ENCODE measurements around the gene ELMO1.

The ELMO1 gene

DNA sequence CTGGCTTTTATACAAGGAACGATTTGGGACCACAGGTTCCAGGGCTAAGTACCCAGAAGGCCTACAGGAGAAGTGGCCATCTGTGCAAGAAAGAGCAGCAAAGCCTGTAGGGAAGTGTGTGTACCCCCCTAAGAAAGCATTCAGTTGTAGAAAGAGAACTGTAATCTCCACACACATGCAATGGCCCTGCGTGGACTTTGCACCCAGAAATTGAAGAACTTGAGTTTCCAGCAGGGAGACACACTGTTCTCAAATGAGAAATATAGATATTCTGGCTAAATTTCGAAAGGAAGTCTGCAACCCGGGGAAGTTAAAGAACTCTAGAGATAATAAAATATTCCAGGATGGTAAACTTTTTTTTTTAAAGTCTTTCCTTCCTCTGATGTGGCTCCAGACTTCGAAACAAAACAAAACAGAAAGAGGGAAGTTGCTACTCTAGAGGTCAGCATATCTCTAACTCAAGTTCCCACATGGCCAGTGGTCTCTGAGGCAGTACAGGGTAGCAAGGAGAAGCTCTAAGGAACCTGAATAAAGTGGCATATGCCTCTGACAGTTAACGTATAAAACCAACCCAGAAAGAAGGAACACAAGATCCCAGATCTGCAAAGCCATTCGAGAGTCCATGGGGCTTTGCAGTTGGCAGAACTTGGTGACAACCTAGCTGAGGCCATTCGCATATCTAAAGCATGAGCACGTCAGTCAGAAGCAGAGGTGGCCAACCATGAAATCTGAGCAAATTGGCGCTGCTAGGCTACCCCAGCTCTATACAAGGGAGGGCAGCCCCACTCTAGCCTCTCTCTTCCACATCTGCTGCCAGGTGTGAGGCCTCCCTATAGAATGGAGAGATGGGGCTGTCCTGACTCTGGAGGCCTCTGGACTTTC lies 56.6 kb downstream of the ELMO1 start:
- Histone ChIP-seq H3K27me3 (ENCODE audit: insufficient read depth, low read length) (no peaks in the 10 kb centered on the region), H3K4me3 (ENCODE audit: low read depth, low read length) (no peak overlapping the region), H3K79me2 (ENCODE audit: control insufficient read depth, insufficient read depth, low read length, unreplicated experiment) (no peaks in the 10 kb centered on the region), H3K36me3 (ENCODE audit: insufficient read depth, low read length) (no peaks in the 10 kb centered on the region), H2AFZ (ENCODE audit: low read length, unreplicated experiment) (no peak overlapping the region), H3K4me1 (ENCODE audit: control insufficient read depth, insufficient read depth, low read length, unreplicated experiment) (no peaks in the 10 kb centered on the region), H3K27ac (ENCODE audit: low read depth, low read length) (no peak overlapping the region)

GRCh38 chr7:37390114-37390513 lies 58.5 kb downstream of the ELMO1 start:
- no peaks in the 10 kb centered on the region for H3K27me3 ChIP-seq (ENCODE audit: insufficient read depth, low read length)
- H3K4me1 ChIP-seq (ENCODE audit: control insufficient read depth, insufficient read depth, low read length, unreplicated experiment), result no peaks in the 10 kb centered on the region
- H3K36me3 ChIP-seq (ENCODE audit: insufficient read depth, low read length), result no peaks in the 10 kb centered on the region
- H3K4me3 ChIP-seq (ENCODE audit: low read depth, low read length), result no peak overlapping the region
- H3K79me2 ChIP-seq (ENCODE audit: control insufficient read depth, insufficient read depth, low read length, unreplicated experiment), result no peaks in the 10 kb centered on the region
- no peak overlapping the region for H3K27ac ChIP-seq (ENCODE audit: low read depth, low read length)
- H2AFZ ChIP-seq (ENCODE audit: low read length, unreplicated experiment), result no peak overlapping the region

DNA sequence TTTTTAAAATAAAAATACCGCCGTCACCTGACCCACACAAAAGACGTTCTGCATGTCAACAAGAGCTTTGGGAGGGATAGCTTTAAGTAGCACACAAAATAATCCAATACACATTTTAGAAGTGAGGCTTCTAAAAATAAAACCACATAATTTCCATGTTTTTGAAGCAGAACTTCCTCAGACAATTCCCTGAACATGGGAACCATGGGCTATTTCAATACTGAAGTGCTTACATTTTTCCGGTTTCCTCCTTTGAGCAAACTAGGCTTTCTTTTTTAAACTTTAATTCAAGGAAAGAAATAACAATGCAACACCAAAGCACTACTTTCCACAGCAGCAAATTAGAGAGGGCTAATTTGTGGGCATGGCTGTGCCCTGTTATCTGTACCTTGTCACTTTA lies 59.9 kb downstream of the ELMO1 start:
- Histone ChIP-seq H3K27me3 (ENCODE audit: insufficient read depth, low read length) (no peaks in the 10 kb centered on the region), H3K27ac (ENCODE audit: low read depth, low read length) (no peak overlapping the region), H2AFZ (ENCODE audit: low read length, unreplicated experiment) (no peak overlapping the region), H3K79me2 (ENCODE audit: control insufficient read depth, insufficient read depth, low read length, unreplicated experiment) (no peaks in the 10 kb centered on the region), H3K36me3 (ENCODE audit: insufficient read depth, low read length) (no peaks in the 10 kb centered on the region), H3K4me1 (ENCODE audit: control insufficient read depth, insufficient read depth, low read length, unreplicated experiment) (no peaks in the 10 kb centered on the region), H3K4me3 (ENCODE audit: low read depth, low read length) (no peak overlapping the region)

DNA sequence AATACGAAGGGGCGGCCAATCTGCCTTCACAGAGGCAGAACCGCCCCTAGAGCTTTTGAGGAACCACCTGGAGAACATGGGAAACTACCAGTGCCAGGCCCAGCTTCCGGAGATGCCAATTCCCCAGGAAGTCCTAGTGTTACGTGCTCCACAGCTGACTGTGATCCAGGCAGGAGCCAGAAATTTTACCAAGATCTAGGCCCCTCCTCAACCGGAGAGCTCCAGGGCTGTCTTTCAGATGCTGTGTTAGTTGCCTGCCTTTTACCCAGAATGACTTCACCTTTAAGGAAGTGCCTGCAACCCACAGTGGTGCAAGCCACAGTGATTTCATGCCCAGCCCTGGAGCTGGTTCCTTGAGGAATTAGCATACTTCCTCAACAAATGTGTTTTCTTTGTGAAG lies 62.9 kb downstream of the ELMO1 start:
- no peaks in the 10 kb centered on the region for H3K4me1 ChIP-seq (ENCODE audit: control insufficient read depth, insufficient read depth, low read length, unreplicated experiment)
- no peak overlapping the region for H3K4me3 ChIP-seq (ENCODE audit: low read depth, low read length)
- H3K79me2 ChIP-seq (ENCODE audit: control insufficient read depth, insufficient read depth, low read length, unreplicated experiment), result no peaks in the 10 kb centered on the region
- no peaks in the 10 kb centered on the region for H3K36me3 ChIP-seq (ENCODE audit: insufficient read depth, low read length)
- no peaks in the 10 kb centered on the region for H3K27me3 ChIP-seq (ENCODE audit: insufficient read depth, low read length)
- no peak overlapping the region for H3K27ac ChIP-seq (ENCODE audit: low read depth, low read length)
- no peak overlapping the region for H2AFZ ChIP-seq (ENCODE audit: low read length, unreplicated experiment)

DNA sequence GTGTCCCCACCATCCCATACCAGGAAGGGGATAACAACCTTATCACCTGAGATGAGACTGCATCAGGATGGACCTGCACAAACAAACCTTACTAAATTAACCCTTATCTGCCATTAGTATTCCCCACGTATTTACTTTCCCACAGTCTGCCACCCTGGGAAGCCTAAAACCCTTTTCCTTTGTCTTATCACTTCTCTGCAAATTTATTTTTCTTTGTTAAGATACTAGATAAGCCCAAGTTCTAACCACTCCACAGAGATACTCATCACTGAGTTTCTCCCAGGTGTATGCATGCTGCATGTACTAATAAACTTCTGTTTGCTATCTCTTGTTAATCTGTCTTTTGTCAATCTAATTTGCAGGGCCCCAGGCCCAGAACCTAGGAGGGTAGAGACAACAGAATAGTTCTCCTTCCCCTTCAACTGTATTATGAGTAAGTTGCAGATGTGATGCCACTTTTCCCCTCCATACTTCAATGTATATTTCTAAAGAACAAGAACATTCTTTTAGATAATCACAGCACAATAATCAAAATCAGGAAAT lies 66.0 kb downstream of the ELMO1 start:
- H3K27ac ChIP-seq (ENCODE audit: low read depth, low read length), result no peak overlapping the region
- no peaks in the 10 kb centered on the region for H3K36me3 ChIP-seq (ENCODE audit: insufficient read depth, low read length)
- no peak overlapping the region for H2AFZ ChIP-seq (ENCODE audit: low read length, unreplicated experiment)
- no peaks in the 10 kb centered on the region for H3K79me2 ChIP-seq (ENCODE audit: control insufficient read depth, insufficient read depth, low read length, unreplicated experiment)
- no peak overlapping the region for H3K4me3 ChIP-seq (ENCODE audit: low read depth, low read length)
- H3K4me1 ChIP-seq (ENCODE audit: control insufficient read depth, insufficient read depth, low read length, unreplicated experiment), result no peaks in the 10 kb centered on the region
- no peaks in the 10 kb centered on the region for H3K27me3 ChIP-seq (ENCODE audit: insufficient read depth, low read length)

- Histone ChIP-seq H3K79me2 (ENCODE audit: control insufficient read depth, insufficient read depth, low read length, unreplicated experiment) (no peaks in the 10 kb centered on the region), H3K4me1 (ENCODE audit: control insufficient read depth, insufficient read depth, low read length, unreplicated experiment) (no peaks in the 10 kb centered on the region), H2AFZ (ENCODE audit: low read length, unreplicated experiment) (no peak overlapping the region), H3K36me3 (ENCODE audit: insufficient read depth, low read length) (no peaks in the 10 kb centered on the region), H3K27me3 (ENCODE audit: insufficient read depth, low read length) (no peaks in the 10 kb centered on the region), H3K4me3 (ENCODE audit: low read depth, low read length) (no peak overlapping the region), H3K27ac (ENCODE audit: low read depth, low read length) (no peak overlapping the region)
Measured at GRCh38 chr7:37380831-37381230, 67.8 kb downstream of the ELMO1 start.

DNA sequence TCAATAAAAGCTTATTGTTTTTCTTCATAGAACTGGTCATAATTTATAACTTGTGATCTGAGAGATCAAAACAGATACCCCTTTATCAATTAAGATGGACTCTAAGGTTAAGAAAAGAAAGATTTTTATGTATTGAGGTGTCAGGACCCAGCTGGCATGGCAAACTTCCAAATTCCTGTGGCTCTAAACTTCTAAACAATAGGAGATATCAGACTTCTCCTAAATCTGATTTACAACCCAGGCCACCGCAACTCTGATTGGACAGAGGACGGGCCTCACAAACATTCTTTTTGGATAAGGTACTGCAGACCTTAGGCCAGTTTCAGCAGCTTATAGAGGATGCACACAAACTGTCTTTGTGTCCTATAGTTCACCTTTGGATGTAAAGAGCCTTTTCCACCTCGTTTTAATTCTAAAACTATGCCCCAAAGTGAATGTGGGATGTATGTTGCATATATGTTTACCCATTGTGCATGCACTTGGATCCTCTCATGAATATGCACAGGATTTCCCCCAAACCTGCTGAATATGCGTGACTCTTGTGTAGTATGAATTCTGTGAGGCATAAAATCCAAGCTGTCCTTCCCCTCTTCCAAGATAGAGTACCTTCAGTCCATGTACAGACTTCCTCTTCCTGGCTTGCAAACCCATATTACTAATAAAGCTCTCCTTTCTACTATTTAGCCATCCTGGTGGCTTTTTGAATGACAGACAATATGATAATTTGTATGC lies 69.0 kb downstream of the ELMO1 start:
- H3K27me3 ChIP-seq (ENCODE audit: insufficient read depth, low read length), result no peaks in the 10 kb centered on the region
- no peak overlapping the region for H2AFZ ChIP-seq (ENCODE audit: low read length, unreplicated experiment)
- no peak overlapping the region for H3K27ac ChIP-seq (ENCODE audit: low read depth, low read length)
- H3K79me2 ChIP-seq (ENCODE audit: control insufficient read depth, insufficient read depth, low read length, unreplicated experiment), result no peaks in the 10 kb centered on the region
- no peaks in the 10 kb centered on the region for H3K36me3 ChIP-seq (ENCODE audit: insufficient read depth, low read length)
- H3K4me3 ChIP-seq (ENCODE audit: low read depth, low read length), result no peak overlapping the region
- no peaks in the 10 kb centered on the region for H3K4me1 ChIP-seq (ENCODE audit: control insufficient read depth, insufficient read depth, low read length, unreplicated experiment)

DNA sequence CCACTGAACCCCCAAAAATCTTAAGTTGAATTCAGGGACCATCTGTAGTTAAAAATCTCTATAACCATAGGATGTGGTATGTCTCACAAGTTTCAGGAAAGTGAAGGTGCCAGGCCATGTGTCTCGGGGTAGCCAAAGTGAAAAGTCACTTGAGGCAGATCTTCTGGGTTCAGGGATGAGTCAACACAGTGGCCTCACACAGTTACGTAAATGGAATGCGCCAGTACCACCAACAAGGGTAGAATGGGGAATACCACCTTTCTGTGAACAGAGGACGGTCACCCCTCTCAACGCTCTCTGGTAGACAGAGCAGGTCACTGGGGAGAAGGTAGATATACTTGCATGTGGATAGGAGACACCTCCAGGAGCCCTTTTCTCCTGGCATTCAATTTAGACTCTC lies 71.4 kb downstream of the ELMO1 start:
- Histone ChIP-seq H2AFZ (ENCODE audit: low read length, unreplicated experiment) (no peak overlapping the region), H3K27ac (ENCODE audit: low read depth, low read length) (no peak overlapping the region), H3K36me3 (ENCODE audit: insufficient read depth, low read length) (no peaks in the 10 kb centered on the region), H3K4me3 (ENCODE audit: low read depth, low read length) (no peak overlapping the region), H3K4me1 (ENCODE audit: control insufficient read depth, insufficient read depth, low read length, unreplicated experiment) (no peaks in the 10 kb centered on the region), H3K79me2 (ENCODE audit: control insufficient read depth, insufficient read depth, low read length, unreplicated experiment) (no peaks in the 10 kb centered on the region), H3K27me3 (ENCODE audit: insufficient read depth, low read length) (no peaks in the 10 kb centered on the region)

- H2AFZ ChIP-seq (ENCODE audit: low read length, unreplicated experiment), result no peak overlapping the region
- H3K27ac ChIP-seq (ENCODE audit: low read depth, low read length), result no peak overlapping the region
- no peak overlapping the region for H3K4me3 ChIP-seq (ENCODE audit: low read depth, low read length)
- no peaks in the 10 kb centered on the region for H3K27me3 ChIP-seq (ENCODE audit: insufficient read depth, low read length)
- no peaks in the 10 kb centered on the region for H3K79me2 ChIP-seq (ENCODE audit: control insufficient read depth, insufficient read depth, low read length, unreplicated experiment)
- H3K4me1 ChIP-seq (ENCODE audit: control insufficient read depth, insufficient read depth, low read length, unreplicated experiment), result no peaks in the 10 kb centered on the region
- H3K36me3 ChIP-seq (ENCODE audit: insufficient read depth, low read length), result no peaks in the 10 kb centered on the region
Measured at GRCh38 chr7:37376386-37376785, 72.3 kb downstream of the ELMO1 start.

GRCh38 chr7:37372750-37373149 lies 75.9 kb downstream of the ELMO1 start:
- H3K36me3 ChIP-seq (ENCODE audit: insufficient read depth, low read length), result no peaks in the 10 kb centered on the region
- H2AFZ ChIP-seq (ENCODE audit: low read length, unreplicated experiment), result no peak overlapping the region
- H3K4me3 ChIP-seq (ENCODE audit: low read depth, low read length), result no peak overlapping the region
- no peaks in the 10 kb centered on the region for H3K27me3 ChIP-seq (ENCODE audit: insufficient read depth, low read length)
- no peaks in the 10 kb centered on the region for H3K4me1 ChIP-seq (ENCODE audit: control insufficient read depth, insufficient read depth, low read length, unreplicated experiment)
- H3K79me2 ChIP-seq (ENCODE audit: control insufficient read depth, insufficient read depth, low read length, unreplicated experiment), result no peaks in the 10 kb centered on the region
- H3K27ac ChIP-seq (ENCODE audit: low read depth, low read length), result no peak overlapping the region

DNA sequence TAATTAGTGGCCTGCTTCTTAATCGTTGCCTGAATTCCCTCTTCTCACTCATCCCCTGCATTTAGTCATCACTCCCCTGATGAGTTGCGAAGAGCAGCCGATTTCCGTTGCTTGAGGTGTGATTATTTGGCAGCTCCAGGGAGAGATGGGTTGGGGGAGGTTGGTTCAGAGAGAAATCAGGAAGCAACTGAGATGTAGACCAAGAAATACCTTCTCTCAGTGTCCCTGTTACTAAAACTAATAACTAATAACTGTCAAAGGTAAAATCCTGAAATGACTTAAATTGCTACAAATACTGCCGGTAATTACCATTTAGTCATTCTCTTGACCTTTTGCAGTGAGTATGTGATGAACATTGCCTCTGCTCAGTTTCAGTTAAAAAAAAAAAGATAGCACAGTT lies 76.9 kb downstream of the ELMO1 start:
- Histone ChIP-seq H3K36me3 (ENCODE audit: insufficient read depth, low read length) (no peaks in the 10 kb centered on the region), H3K4me1 (ENCODE audit: control insufficient read depth, insufficient read depth, low read length, unreplicated experiment) (no peaks in the 10 kb centered on the region), H3K4me3 (ENCODE audit: low read depth, low read length) (no peak overlapping the region), H3K79me2 (ENCODE audit: control insufficient read depth, insufficient read depth, low read length, unreplicated experiment) (no peaks in the 10 kb centered on the region), H2AFZ (ENCODE audit: low read length, unreplicated experiment) (no peak overlapping the region), H3K27ac (ENCODE audit: low read depth, low read length) (no peak overlapping the region), H3K27me3 (ENCODE audit: insufficient read depth, low read length) (no peaks in the 10 kb centered on the region)
